Cardiac ventricle fibroblast (primary cell): Measurements from ENCODE around the gene TIMMDC1. TPM values are rescaled to one million over a fixed set of nuclear protein-coding genes. Genes with fewer than 3 reads are reported as not detected.

ENCODE experiments used
- total RNA-seq: library from RNA; depleted of rRNA; stranded (reverse); fragments of >200 nt; gene quantifications from 2 replicates; pipeline ENCODE4 v1.2.3, GENCODE V29; 2015

The TIMMDC1 gene, protein sequence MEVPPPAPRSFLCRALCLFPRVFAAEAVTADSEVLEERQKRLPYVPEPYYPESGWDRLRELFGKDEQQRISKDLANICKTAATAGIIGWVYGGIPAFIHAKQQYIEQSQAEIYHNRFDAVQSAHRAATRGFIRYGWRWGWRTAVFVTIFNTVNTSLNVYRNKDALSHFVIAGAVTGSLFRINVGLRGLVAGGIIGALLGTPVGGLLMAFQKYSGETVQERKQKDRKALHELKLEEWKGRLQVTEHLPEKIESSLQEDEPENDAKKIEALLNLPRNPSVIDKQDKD
- total RNA-seq = 34.5 and 34.7 TPM in 2 replicates

DNA sequence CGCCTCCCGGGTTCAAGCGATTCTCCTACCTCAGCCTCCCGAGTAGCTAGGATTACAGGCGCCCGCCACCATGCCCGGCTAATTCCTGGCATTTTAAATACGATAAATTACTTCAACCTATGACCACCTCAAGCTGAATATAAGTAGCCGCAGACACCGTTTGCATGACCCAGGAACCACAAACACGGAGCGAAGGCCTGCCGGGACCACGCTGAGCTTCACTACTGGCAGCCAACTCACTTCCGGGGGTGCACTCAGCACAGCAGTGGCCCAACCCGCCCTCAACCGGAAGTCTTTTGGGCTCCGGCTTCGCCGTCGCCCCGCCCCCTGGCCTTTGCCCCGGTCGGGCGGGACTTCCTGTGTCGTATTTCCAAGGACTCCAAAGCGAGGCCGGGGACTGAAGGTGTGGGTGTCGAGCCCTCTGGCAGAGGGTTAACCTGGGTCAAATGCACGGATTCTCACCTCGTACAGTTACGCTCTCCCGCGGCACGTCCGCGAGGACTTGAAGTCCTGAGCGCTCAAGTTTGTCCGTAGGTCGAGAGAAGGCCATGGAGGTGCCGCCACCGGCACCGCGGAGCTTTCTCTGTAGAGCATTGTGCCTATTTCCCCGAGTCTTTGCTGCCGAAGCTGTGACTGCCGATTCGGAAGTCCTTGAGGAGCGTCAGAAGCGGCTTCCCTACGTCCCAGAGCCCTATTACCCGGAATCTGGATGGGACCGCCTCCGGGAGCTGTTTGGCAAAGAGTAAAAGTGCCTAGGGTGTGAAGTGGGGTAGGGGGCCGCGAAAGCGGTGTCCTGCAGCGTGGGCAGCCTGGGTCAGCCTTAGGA is at the start of gene TIMMDC1:
TSS of gene TIMMDC1 (plus strand) at position 362 of the 826 bp plus-strand sequence. CDS start at position 549, 187 bp downstream.

GRCh38 chr3:119463171-119464169 is 34.9 kb upstream of the TIMMDC1 start, which contains the start of gene TMEM39A:
TMEM39A (minus strand) TSS chr3:119463615; CDS start chr3:119462074, 1,541 bp downstream.

DNA sequence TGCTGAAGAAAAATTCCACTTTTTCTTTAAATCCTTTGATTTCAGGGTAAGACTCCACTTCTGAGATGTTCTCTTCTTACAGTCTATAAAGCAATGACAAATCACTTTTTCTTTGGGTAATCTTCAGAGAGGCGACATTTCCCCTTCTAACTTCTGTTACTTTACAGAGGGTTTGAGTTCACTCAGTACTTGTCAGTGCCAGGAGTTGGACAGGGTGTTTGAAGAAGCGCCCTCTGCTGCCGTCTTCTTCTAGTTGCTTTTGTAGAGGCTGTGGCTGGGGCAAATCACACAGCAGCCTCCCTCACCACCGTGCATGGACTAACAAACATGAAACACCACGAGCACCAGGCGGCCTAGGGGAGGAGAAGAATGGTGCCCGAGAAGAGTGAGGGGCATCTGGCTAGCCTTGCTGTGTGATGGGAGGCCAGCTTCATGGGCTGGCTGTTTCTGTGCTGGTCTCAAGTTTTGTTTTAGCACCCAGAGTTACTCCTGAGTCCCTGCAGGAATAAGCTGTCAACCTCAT is 61.2 kb downstream of the TIMMDC1 start, which contains the start of gene CD80:
TSS of gene CD80 (minus strand) at position 174 of the 523 bp plus-strand sequence. CDS start 1,886 bp downstream, outside the sequence.

Other genes with a start within 250 kb of the TIMMDC1 start
- gene ARHGAP31, start 204.2 kb upstream of the TIMMDC1 start, total RNA-seq = 7.0 and 7.8 TPM in 2 replicates
- gene TMEM39A, start 34.9 kb upstream of the TIMMDC1 start, total RNA-seq = 40.8 and 41.6 TPM in 2 replicates
- gene POGLUT1, start 29.6 kb upstream of the TIMMDC1 start, total RNA-seq = 13.1 and 13.6 TPM in 2 replicates
- gene CD80, start 61.1 kb downstream of the TIMMDC1 start, total RNA-seq = not detected in 2 replicates
- gene ADPRH, start 80.9 kb downstream of the TIMMDC1 start, total RNA-seq = 0.49 and 2.0 TPM in 2 replicates
- not detected in 2 replicates for gene PLA1A, start 99.3 kb downstream of the TIMMDC1 start, total RNA-seq
- gene POPDC2, start 162.0 kb downstream of the TIMMDC1 start, total RNA-seq = 3.8 TPM in 1 of 2 replicates, not detected in the other
- 9.1 and 11.7 TPM in 2 replicates for gene COX17, start 178.9 kb downstream of the TIMMDC1 start, total RNA-seq
- gene CFAP91, start 204.5 kb downstream of the TIMMDC1 start, total RNA-seq = 0.05 TPM in 1 of 2 replicates, not detected in the other